Glutamatergic neuron (in vitro differentiated cells): ENCODE results near the gene LHFPL4. TPM values are rescaled to one million over a fixed set of nuclear protein-coding genes. Genes with fewer than 3 reads are reported as not detected.
A peak's percentile ranks its signal among the peaks of the same experiment; 100 is the strongest.
"Not testable (repeated sequence)": the region's sequence is repeated elsewhere in the genome, so short reads cannot be mapped to it uniquely, and the experiment has no call there.

Source experiments
- DNase-seq: peaks from one replicate; pipeline ENCODE4 v3.0.0; 2022
- H3K27ac Mint-ChIP-seq: one replicate; pipeline ENCODE4 v1.8.0; 2020; ENCODE audit warnings: mild to moderate bottlenecking, mixed read lengths, inconsistent platforms; ENCODE audit not compliant: unreplicated experiment
- H3K27me3 Mint-ChIP-seq: one replicate; pipeline ENCODE4 v1.8.0; 2020; ENCODE audit warnings: mild to moderate bottlenecking, moderate library complexity, mixed read lengths, inconsistent platforms; ENCODE audit not compliant: unreplicated experiment
- H3K36me3 Mint-ChIP-seq: one replicate; pipeline ENCODE4 v1.8.0; 2020; ENCODE audit warnings: mild to moderate bottlenecking, mixed read lengths, inconsistent platforms; ENCODE audit not compliant: unreplicated experiment
- H3K4me1 Mint-ChIP-seq: one replicate; pipeline ENCODE4 v1.8.0; 2020; ENCODE audit warnings: mild to moderate bottlenecking, low read depth, mixed read lengths, inconsistent platforms; ENCODE audit not compliant: unreplicated experiment
- H3K4me3 Mint-ChIP-seq: one replicate; pipeline ENCODE4 v1.8.0; 2020; ENCODE audit warnings: mild to moderate bottlenecking, mixed read lengths, inconsistent platforms; ENCODE audit not compliant: unreplicated experiment
- H3K9me3 Mint-ChIP-seq: one replicate; pipeline ENCODE4 v1.8.0; 2020; ENCODE audit warnings: mild to moderate bottlenecking, moderate library complexity, mixed read lengths, inconsistent platforms; ENCODE audit not compliant: unreplicated experiment
- CTCF ChIP-seq: fragments of 200-600 bp; sonication (generic); IDR thresholded peaks from one replicate; pipeline ENCODE4 v1.5.0; 2021; ENCODE audit not compliant: partially characterized antibody, unreplicated experiment
- long read RNA-seq: library from polyadenylated mRNA; unstranded; transcript quantifications from one replicate; pipeline ENCODE4 v2.0.0, GENCODE V29; 2020; ENCODE audit not compliant: unreplicated experiment
- total RNA-seq: library from RNA; stranded (reverse); fragmentation: NEBNext Ultra II Directional; extraction: Animal tissue kit (Norgen Biotek cat#: 25700); gene quantifications from one replicate; pipeline ENCODE4 v1.2.1, GENCODE V29; 2021; ENCODE audit not compliant: unreplicated experiment

LHFPL4 gene
- 23.4 TPM for total RNA-seq
- long read RNA-seq = 0 reads

DNA sequence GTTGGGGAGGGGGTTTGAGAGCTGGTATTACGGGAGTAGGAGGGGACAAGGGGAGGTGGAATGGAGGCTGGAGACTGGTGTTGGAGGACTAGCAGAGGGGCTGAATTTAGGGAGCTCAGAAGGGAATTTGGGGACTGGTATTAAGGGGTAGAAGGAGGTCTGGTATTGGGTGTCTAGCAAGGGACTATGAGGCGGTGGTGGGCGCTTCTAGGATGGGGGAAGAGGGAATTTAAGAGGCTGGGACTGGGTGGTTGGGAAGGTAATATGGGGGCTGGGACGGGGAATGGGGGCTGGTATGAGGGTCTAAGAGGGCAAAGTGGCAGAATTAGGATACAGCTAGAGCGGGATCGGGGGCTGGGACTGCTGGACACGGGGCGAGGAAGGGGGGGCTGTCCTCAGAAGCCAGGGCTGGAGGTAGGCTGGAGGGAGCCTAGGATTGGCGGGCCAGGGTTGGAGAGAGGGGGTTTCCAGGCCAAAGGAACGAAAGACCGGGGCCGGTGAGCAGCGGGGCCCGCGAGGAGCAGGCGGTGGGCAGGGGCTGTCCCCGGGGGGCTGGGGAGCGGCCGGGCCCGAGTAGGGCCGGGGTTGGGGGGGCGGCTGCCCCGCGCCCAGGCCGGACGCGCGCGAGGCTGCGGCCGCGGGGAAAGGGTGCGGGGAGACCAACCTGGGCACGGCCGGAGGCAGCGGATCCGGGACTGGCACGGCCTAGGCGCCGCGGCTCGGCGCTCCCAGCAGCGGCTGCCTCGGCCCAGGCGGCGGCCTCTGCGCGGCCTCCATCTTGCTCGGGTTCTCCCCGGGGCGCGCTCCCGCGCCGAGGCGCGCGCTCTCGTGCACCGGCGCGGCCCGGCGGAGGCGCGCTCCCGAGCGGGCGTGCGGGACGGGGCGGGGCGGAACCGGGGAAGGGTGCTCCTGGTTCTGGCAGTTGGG lies at the start of gene LHFPL4:
Gene LHFPL4, minus strand, starts transcription at position 802 of the 927 bp plus-strand sequence. CDS start 1,143 bp downstream, outside the sequence.
- no peak for TF ChIP-seq CTCF
- peaks cover 8% of the 10 kb centered on the region for H3K27me3 Mint-ChIP-seq
- peaks cover 2% of the 10 kb centered on the region for H3K4me1 Mint-ChIP-seq
- peak; percentile 38 for DNase-seq
- peaks cover 4% of the 10 kb centered on the region for H3K36me3 Mint-ChIP-seq
- H3K9me3 Mint-ChIP-seq = no peaks in the 10 kb centered on the region
- peak within 1 kb of the TSS; percentile 89 for H3K4me3 Mint-ChIP-seq
- H3K27ac Mint-ChIP-seq = no peak within 1 kb of the TSS

DNA sequence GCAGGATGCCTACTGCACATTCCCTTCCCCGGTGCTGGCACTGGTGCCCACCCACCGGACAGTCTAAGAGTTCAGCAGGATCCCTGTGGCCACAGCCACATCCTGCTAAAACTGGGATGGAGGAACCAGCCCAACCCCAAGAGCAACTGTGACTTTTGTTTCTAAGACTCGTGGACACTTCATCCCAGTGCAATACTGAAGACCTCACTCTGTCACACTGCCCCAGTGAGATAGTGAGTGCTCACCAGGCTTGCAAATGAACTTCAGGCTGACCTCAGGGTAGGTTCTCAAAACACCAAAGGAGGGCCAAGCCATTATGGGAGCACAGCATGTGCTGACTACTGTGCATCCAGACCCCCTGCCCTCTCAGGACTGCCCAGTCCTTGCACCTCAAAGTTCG lies 49.0 kb upstream of the LHFPL4 start:
- H3K27me3 Mint-ChIP-seq = peaks cover 3% of the 10 kb centered on the region
- no peaks in the 10 kb centered on the region for H3K4me1 Mint-ChIP-seq
- peaks cover 9% of the 10 kb centered on the region for H3K36me3 Mint-ChIP-seq
- no peak overlapping the region for H3K4me3 Mint-ChIP-seq
- no peak for TF ChIP-seq CTCF
- no peak for DNase-seq
- H3K9me3 Mint-ChIP-seq = peaks cover 9% of the 10 kb centered on the region
- H3K27ac Mint-ChIP-seq = no peak overlapping the region

DNA sequence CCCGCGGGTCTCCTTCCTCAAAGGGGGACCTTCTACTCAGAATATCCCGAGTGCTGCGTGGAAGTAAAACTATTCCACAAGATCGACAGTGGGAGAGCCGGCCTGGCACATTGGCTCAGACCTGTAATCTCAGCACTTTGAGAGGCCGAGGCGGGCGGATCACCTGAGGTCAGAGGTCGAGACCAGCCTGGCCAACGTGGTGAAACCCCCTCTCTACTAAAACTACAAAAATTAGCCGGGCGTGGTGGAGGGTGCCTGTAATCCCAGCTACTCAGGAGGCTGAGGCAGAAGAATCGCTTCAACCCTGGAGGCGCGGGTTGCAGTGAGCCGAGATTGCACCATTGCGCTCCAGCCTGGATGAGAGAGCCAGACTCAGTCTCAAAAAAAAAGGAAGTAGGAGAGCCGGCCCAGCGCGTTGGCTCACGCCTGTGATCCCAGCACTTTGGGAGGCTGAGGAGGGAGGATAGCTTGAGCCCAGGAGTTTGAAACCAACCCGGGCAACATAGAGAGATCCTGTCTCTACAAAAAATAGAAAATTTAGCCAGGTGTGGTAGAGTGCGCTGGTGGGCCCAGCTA lies 47.5 kb upstream of the LHFPL4 start:
- not testable (repeated sequence) for DNase-seq, H3K27me3 Mint-ChIP-seq, H3K9me3 Mint-ChIP-seq, H3K36me3 Mint-ChIP-seq, H3K27ac Mint-ChIP-seq, H3K4me3 Mint-ChIP-seq, H3K4me1 Mint-ChIP-seq

DNA sequence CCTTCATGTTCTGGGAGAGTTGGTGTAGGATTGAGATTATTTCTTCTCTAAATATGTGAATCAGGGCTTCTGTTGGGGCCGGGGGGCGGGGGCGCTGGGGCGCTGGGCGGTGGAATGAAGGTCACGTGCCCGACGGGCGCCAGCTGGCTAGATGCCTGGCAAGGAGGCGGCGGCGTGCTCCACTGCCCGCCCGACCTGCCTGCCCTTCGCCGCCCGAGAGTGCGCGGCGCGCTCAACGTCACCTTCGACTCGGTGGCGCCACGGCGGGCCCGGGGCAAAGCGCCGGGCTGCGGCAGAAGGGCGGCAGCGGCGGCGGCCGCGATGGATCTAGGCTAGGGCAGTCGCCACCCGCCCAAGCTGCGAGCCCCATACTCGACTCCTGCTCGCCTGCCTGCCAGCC lies 47.0 kb upstream of the LHFPL4 start:
- H3K4me3 Mint-ChIP-seq = peak overlapping the region; percentile 79
- peaks cover 3% of the 10 kb centered on the region for H3K27me3 Mint-ChIP-seq
- no peaks in the 10 kb centered on the region for H3K4me1 Mint-ChIP-seq
- DNase-seq = peak; percentile 39
- H3K27ac Mint-ChIP-seq = no peak overlapping the region
- TF ChIP-seq CTCF = no peak
- peaks cover 5% of the 10 kb centered on the region for H3K36me3 Mint-ChIP-seq
- peaks cover 7% of the 10 kb centered on the region for H3K9me3 Mint-ChIP-seq

DNA sequence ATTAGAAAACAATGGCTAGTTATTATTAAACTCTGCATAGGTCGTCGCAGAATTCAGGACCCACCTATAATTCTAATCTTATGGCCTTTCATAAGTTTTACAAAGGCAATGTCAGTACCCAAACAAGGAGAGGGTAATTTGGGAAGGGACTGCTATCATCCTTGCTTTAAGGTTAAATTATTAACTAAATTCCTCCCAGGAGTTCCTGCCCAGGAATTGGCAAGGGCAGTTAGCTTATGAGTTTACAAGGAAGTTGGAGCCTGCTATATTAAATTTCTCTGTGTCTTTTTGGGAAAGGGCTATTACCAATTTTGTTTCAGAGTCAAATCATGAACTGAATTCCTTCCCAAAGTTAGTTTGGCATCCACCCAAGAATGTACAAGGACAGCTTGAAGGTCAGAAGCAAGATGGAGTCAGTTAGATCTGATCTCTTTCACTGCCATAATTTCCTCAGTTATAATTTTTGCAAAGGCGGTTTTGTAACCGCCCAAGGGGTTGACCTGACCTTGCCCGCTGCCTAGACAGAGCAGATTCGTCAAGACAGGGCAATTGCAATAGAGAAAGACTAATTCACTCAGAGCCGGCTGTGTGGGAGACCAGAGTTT lies 45.3 kb upstream of the LHFPL4 start:
- Mint-ChIP-seq H3K9me3 (peaks cover 4% of the 10 kb centered on the region), H3K27me3 (peaks cover 3% of the 10 kb centered on the region), H3K27ac (no peak overlapping the region), H3K36me3 (no peaks in the 10 kb centered on the region), H3K4me3 (no peak overlapping the region), H3K4me1 (no peaks in the 10 kb centered on the region)
- TF ChIP-seq CTCF = no peak
- no peak for DNase-seq
